GM18498 (cell line): ENCODE results near the gene COL27A1.

Experiments
- ATAC-seq: cut with Tn5 transposase; IDR thresholded peaks from one replicate; pipeline ENCODE4 v1.9.1; 2021; ENCODE audit warnings: mild to moderate bottlenecking, moderate library complexity; ENCODE audit not compliant: unreplicated experiment

COL27A1 gene

GRCh38 chr9:114141553-114142402 is 13.6 kb upstream of the COL27A1 start:
- ATAC-seq: no peak

DNA sequence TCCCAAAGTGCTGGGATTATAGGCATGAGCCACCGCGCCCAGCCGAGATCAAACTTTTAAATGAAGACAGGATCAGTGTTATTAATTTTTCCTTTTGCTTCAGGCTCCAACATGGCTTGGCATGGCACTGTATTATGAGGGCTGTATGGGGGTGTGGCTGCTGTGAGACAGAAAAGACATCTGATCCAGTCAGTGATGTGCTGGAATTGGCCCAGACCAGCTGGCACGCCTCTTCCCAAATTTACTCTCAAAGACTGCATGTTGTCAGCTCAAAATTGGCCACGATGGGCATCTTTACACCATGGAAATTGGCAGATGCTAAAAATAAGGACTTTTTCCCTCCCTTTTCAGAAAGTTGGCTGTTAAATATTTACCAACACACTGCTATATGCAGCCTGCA is 12.1 kb upstream of the COL27A1 start:
- ATAC-seq: no peak

- no peak for ATAC-seq
These were observed 8.6 kb upstream of the COL27A1 start for GRCh38 chr9:114146735-114147134.

DNA sequence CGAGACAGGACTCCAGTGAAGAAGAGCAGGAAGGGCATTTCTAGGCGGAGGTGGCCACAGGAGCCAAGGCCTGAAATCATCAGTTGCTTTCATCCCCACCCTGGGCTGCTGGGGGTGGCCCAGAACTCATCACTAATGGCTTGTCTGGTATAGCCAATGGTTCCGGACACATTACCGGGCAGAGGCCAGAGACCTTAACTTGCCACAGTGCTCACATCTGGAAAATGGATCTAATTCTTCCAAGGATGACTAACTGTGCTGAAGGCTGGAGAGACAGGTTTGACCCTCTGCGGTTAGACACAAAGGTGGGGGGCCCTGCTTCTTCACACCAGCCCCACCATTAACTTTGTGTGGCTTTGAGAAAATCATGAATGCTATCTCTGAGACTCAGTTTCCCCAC is 6.2 kb upstream of the COL27A1 start:
- ATAC-seq: no peak

DNA sequence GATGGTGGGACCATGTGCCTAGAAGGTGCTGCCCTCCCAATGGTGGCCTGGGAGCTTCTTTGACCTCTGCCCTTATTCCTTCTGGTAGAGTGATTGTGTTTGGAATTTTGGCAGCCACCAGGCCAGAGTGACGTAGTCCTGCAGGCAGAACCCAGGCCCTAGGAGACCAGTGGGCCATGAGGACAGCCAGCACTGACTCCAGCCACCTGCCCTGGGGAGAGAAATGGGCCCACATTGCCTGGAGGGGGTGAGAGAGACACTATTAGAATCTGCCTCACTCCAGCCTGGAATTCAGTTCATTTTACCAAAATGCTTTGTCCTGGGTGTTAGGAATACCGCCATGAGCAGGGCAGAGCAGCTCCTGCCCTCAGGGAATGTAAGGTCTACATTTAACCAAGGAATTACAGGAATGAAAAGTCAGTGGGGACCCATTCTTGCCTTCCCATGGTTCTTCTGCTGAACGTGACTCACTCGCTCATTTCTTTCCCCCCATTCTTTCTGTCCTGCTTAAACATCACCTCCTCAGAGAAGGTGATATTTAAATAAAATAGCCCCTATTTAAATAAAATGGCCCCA is 5.5 kb upstream of the COL27A1 start:
- ATAC-seq: no peak

DNA sequence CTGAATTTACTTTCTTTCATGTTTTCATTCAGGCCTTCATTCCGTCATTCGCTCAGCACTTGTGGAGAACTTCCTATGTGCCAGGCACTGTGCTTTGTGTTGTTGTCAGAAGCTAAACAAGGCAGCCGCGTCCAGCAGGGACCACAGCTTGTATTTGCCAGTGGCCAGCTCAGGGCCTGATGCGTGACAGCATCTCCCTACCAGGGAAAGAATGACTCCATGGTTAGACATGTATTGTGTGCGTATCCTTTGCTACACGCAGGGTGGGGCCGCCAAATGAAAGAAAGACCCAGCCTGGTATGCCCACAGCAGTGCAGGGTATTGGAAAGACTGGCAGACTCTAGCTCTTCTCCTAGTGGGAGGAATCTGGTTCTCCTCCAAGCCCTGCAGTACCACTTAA is 4.7 kb upstream of the COL27A1 start:
- ATAC-seq: no peak

DNA sequence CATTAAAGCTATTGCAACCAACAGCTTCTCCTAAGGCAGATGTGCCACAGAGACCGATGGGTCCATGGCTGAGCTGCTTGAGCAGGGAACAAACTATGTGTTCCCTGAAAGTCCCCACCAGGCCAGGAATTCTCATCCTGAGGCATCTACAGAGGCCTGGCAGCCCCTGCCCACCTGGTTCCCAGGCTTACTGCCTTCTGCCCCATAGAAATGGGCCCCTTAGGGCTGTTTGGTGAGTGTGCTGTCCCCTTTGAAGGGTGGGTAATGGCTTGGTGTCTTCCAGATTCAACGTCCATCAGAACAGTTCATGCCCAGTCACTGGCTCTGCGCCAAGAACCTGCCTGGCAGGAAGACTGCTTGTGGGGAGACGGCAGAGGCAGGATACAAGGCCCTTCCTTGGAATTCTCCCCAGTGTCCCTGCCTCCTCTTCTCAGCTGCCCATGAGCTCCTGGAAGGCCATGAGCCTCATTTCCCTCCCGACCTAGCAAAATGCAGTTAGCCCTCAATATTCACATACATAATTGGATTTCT is 3.8 kb upstream of the COL27A1 start:
- no peak for ATAC-seq

DNA sequence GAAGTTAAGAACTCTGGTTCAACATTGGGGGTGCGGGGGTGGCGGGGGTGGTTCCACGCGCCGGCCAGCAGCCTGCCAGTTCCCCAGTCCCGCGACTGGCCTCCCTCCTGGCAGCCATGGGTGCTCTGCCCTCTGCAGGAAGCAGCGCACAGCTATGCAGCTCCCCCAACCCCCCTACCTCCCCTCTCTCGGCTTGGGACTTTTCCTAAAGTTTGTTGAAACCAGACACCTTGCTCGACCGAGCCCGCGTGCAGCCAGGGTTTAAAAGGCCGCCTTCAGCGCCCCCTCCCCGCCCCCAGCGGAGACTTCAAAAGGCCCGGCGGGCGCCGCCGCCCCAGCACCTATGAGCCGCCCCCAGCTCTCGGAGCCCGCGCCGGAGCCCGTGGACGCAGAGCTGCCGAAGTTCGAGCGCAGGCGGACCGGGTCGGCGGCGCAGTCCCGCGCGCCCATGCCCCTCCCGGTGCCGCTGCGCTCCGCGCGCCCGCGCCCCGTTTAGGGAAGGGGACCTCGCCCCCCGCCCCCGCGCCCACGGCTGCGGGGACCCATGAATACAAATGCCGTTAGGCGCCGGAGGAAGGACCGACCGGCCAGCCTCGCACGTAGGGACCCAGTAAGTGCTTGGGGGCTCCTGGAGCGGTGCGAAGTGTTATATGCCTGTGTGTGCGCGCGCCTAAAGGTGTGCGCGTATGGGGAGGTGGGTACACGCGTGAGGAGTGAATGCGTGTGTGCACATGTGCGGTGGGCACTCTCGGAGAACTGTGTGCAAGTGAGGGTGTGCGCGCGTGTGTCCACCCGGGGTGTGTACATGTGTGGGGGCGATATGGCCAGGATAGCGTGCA is 1.4 kb upstream of the COL27A1 start:
- no peak for ATAC-seq

- no peak for ATAC-seq
These were observed 686 bp upstream of the COL27A1 start for GRCh38 chr9:114154600-114155102.

DNA sequence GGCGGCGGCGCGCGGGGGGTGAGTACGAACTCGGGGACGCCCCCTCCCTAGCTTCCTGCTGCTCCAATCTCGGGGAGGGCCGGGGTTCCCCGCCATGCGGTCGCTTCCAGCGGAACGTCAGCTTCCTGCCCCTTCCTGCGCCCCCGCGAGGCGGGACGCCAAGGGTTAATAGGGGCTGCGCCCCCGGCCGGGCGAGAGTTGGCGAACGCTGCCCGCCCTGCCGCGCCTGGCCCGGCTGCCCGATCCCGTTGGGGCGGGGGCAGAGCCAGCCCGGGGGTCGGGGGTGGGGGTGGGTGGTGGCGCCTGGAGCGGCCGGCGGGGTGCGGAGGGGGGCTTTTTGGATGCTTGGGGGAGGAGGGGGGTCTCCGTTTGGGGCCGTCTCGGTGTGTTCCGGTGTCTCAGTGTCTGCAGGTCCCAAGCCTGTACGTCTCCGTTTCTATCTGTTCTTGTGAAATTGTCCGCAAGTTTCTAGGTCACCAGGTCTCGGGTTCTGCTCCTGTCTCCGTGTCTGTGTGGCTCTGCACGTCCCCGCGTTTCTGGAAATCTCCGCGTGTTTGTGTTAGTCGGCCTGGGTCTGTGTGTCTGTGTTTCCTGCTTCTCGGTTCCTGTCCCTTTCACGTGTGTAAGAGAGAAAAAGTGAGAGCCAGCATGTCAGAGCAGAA is 789 bp downstream of the COL27A1 start:
- ATAC-seq: no peak

GRCh38 chr9:114156657-114157421 is 1.5 kb downstream of the COL27A1 start:
- ATAC-seq: no peak

GRCh38 chr9:114157516-114158176 is 2.3 kb downstream of the COL27A1 start:
- no peak for ATAC-seq

- no peak for ATAC-seq
These were observed 3.3 kb downstream of the COL27A1 start for GRCh38 chr9:114158482-114159130.

DNA sequence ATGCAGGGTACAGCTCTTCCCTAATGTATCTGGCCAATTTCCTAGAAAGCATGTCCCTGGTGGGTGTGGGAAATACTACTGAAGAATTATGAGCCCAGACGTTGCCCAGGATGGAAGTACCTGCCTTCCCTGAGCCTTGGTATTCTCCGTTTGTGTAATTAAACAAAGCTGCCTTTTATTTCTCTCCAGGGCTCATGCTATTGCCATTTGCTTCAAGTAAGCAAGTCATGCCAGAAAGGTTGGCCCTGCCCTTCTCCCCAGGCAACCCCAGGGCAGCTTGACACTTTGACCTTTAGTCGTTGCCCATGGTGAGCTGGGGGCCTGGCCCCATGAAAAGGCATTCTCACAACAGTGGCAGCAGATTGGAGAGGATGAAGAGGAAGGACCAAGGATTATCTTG is 4.4 kb downstream of the COL27A1 start:
- no peak for ATAC-seq

DNA sequence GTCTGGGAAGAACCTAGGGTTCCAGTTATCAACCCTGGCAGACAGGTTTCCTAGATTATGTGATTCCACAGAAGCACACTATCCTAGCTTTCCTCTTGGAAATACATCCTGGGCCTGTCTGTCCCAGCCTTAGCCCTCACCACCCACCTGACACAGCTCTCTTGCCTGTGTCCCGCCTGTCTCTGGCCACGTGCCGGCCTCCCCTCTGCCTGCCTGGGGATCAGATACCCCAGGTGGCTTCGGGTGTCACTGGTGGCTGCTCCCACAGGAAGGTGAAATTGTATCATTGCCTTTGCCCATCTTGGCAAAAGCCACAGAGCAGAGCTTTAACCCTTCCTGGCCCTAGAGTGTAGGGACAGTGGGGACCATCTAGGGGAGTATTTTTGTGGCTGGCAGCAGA is 6.2 kb downstream of the COL27A1 start:
- no peak for ATAC-seq

- no peak for ATAC-seq
These were observed 8.2 kb downstream of the COL27A1 start for GRCh38 chr9:114163517-114163951.

GRCh38 chr9:114164191-114164794 is 9.0 kb downstream of the COL27A1 start:
- ATAC-seq: no peak

- no peak for ATAC-seq
These were observed 10.2 kb downstream of the COL27A1 start for GRCh38 chr9:114165407-114166102.
